Left ventricle myocardium inferior (tissue), 1 donor: ENCODE results near the gene MSI2. TPM values are rescaled to one million over a fixed set of nuclear protein-coding genes. Genes with fewer than 3 reads are reported as not detected.

Source experiments
- DNase-seq: peaks from one replicate; pipeline ENCODE4 v3.0.0-alpha.2; 2020
- H3K27ac ChIP-seq: fragments of 200-600 bp; replicated peaks from 2 replicates; pipeline ENCODE4 v1.8.0; 2021
- H3K27me3 ChIP-seq: fragments of 200-600 bp; 2 replicates; pipeline ENCODE4 v1.8.0; 2021; ENCODE audit warnings: low read depth
- H3K36me3 ChIP-seq: fragments of 200-600 bp; 2 replicates; pipeline ENCODE4 v1.8.0; 2021
- H3K4me1 ChIP-seq: fragments of 200-600 bp; 2 replicates; pipeline ENCODE4 v1.8.0; 2021
- H3K4me3 ChIP-seq: fragments of 200-600 bp; 2 replicates; pipeline ENCODE4 v1.8.0; 2021; ENCODE audit warnings: mild to moderate bottlenecking, moderate library complexity
- H3K9me3 ChIP-seq: fragments of 200-600 bp; replicated peaks from 2 replicates; pipeline ENCODE4 v1.8.0; 2021
- CTCF ChIP-seq: fragments of 200-600 bp; IDR thresholded peaks from 2 replicates; pipeline ENCODE4 v1.8.0; 2021; ENCODE audit warnings: antibody characterized with exemption, mild to moderate bottlenecking, borderline replicate concordance
- intact Hi-C: fragments of 100-400 bp; cut with micrococcal nuclease; formaldehyde crosslinking; loops from one replicate; pipeline ENCODE4 v1.11.0; 2022
- total RNA-seq: library from RNA; stranded (reverse); fragmentation: NEBNext Ultra II Directional; extraction: Animal tissue kit (Norgen Biotek cat#: 25700); gene quantifications from one replicate; pipeline ENCODE4 v1.2.1, GENCODE V29; 2021
- donor health status: DM: no; HTN: yes; CAD: no; lungs with severe emphysema.

The MSI2 gene
- total RNA-seq, 1 donor from 2014 or later, result 118 TPM

GRCh38 chr17:57447357-57447989, 191.2 kb downstream of the MSI2 start:
- Histone ChIP-seq H3K27me3 (no peaks in the 10 kb centered on the region), H3K36me3 (no peaks in the 10 kb centered on the region), H3K4me3 (no peak overlapping the region), H3K4me1 (peaks cover 48% of the 10 kb centered on the region), H3K9me3 (no peaks in the 10 kb centered on the region), H3K27ac (no peak overlapping the region)
- intact Hi-C loops, result loop anchor here (10.0 kb wide), 1 partner anchor 203 kb away; no protein-coding TSS in a partner anchor
- no peak for TF ChIP-seq CTCF
- DNase-seq, result no peak

GRCh38 chr17:57447990-57448758, 191.9 kb downstream of the MSI2 start:
- H3K27me3 ChIP-seq, result no peaks in the 10 kb centered on the region
- peaks cover 41% of the 10 kb centered on the region for H3K4me1 ChIP-seq
- no peak overlapping the region for H3K27ac ChIP-seq
- no peak for DNase-seq
- intact Hi-C loops, result loop anchor here (10.0 kb wide), 1 partner anchor 203 kb away; no protein-coding TSS in a partner anchor
- no peak overlapping the region for H3K4me3 ChIP-seq
- TF ChIP-seq CTCF, result no peak
- H3K36me3 ChIP-seq, result no peaks in the 10 kb centered on the region
- H3K9me3 ChIP-seq, result no peaks in the 10 kb centered on the region

DNA sequence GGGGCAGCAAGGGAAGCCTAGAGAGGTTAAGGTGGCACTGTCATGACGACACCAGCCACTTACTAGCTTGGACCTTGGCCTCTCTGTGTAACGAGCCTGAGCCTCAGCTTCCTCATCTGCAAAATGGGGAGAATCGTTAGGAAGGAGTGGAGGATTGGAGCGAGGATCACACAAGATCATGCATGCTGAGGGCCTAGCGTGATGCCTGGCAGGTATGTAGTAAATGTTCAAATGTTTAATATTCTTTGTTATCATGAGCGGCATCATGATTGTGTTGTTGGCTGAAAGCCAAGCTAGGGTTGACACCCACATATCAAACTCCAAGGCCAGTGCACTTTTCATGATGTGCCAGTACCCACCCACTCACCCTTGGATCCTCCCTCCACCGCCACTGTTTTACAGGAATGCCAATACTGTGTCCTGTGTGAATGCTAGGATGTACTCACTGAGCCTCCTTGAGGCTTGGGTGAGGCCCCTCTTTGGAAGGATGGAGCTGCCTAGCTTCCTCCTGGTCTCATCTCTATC, 192.5 kb downstream of the MSI2 start:
- no peaks in the 10 kb centered on the region for H3K27me3 ChIP-seq
- H3K4me3 ChIP-seq, result no peak overlapping the region
- intact Hi-C loops, result loop anchor here (10.0 kb wide), 1 partner anchor 204 kb away; no protein-coding TSS in a partner anchor
- no peaks in the 10 kb centered on the region for H3K36me3 ChIP-seq
- TF ChIP-seq CTCF, result no peak
- no peak for DNase-seq
- H3K27ac ChIP-seq, result no peak overlapping the region
- H3K9me3 ChIP-seq, result no peaks in the 10 kb centered on the region
- H3K4me1 ChIP-seq, result peaks cover 40% of the 10 kb centered on the region

- intact Hi-C loops, result no loop called here
- H3K4me1 ChIP-seq, result peaks cover 42% of the 10 kb centered on the region
- no peaks in the 10 kb centered on the region for H3K9me3 ChIP-seq
- no peak for DNase-seq
- TF ChIP-seq CTCF, result no peak
- no peaks in the 10 kb centered on the region for H3K27me3 ChIP-seq
- no peaks in the 10 kb centered on the region for H3K36me3 ChIP-seq
- H3K27ac ChIP-seq, result peak overlapping the region; percentile 6
- H3K4me3 ChIP-seq, result no peak overlapping the region
Measured at GRCh38 chr17:57451191-57451590, 194.9 kb downstream of the MSI2 start.

DNA sequence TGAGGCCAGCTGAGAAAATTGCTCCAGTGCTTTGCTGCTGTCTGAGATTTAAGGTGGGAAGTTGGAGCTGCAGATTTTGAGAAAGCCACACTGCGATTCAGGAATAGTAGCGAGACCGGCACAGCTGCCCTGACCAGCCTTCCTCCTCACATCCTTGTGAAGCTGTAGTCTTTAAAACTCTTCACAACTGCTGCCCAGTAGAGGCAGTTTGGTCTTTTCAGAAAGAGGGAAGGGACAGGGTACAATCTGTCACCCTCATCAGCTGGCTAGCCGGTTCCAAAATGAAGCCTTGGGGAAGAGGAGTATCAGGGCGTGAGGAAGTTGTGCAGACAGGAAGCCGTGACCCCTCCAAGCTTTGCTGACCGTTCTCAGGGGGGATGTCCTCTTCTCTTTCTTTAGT, 195.3 kb downstream of the MSI2 start:
- Histone ChIP-seq H3K27me3 (no peaks in the 10 kb centered on the region), H3K9me3 (no peaks in the 10 kb centered on the region), H3K36me3 (no peaks in the 10 kb centered on the region), H3K4me1 (peaks cover 41% of the 10 kb centered on the region), H3K27ac (peak overlapping the region; percentile 6), H3K4me3 (no peak overlapping the region)
- no peak for DNase-seq
- no peak for TF ChIP-seq CTCF
- intact Hi-C loops, result no loop called here
